ENCODE data around the gene DEXI.

GRCh38 chr16:10906914-10907756 lies 35.1 kb downstream of the DEXI start:
- TF ChIP-seq BCL11B (tag by site-specific recombination; IDR thresholded peaks at IDR 0.05; ENCODE audit: low read depth) (no peak), CTCF (tag by site-specific recombination; IDR thresholded peaks at IDR 0.05) (no peak), ZNF560 (tag by site-specific recombination; IDR thresholded peaks at IDR 0.05; ENCODE audit: borderline replicate concordance) (no peak)

All from HEK293 (cell line).